Activated naive CD4-positive, alpha-beta T cell treated with anti-CD3 and anti-CD28 coated beads, Interleukin-2, amount 50 U/mL, for 16 hours (primary cell): Measurements from ENCODE around the gene NCL.
"Not testable (repeated sequence)": the region's sequence is repeated elsewhere in the genome, so short reads cannot be mapped to it uniquely, and the experiment has no call there.

Experiments
- DNase-seq: peaks from one replicate; pipeline ENCODE4 v3.0.0-alpha.2; 2020

Gene NCL

GRCh38 chr2:231429901-231430300 is 34.4 kb downstream of the NCL start:
- DNase-seq: no peak

- no peak for DNase-seq
These were observed 35.1 kb downstream of the NCL start for GRCh38 chr2:231429152-231429551.

- DNase-seq: no peak
These were observed 37.2 kb downstream of the NCL start for GRCh38 chr2:231427116-231427515.

GRCh38 chr2:231425811-231426703 is 38.2 kb downstream of the NCL start:
- no peak for DNase-seq

GRCh38 chr2:231425291-231425810 is 38.9 kb downstream of the NCL start:
- DNase-seq: no peak

- DNase-seq: no peak
These were observed 41.1 kb downstream of the NCL start for GRCh38 chr2:231423176-231423575.

GRCh38 chr2:231422056-231422455 is 42.2 kb downstream of the NCL start:
- no peak for DNase-seq

GRCh38 chr2:231421051-231421580 is 43.2 kb downstream of the NCL start:
- no peak for DNase-seq

GRCh38 chr2:231418820-231419640 is 45.3 kb downstream of the NCL start:
- no peak for DNase-seq

GRCh38 chr2:231415029-231415428 is 49.3 kb downstream of the NCL start:
- DNase-seq: no peak

- no peak for DNase-seq
These were observed 50.3 kb downstream of the NCL start for GRCh38 chr2:231413921-231414476.

GRCh38 chr2:231413456-231413855 is 50.8 kb downstream of the NCL start:
- no peak for DNase-seq

GRCh38 chr2:231412618-231412963 is 51.7 kb downstream of the NCL start:
- no peak for DNase-seq

GRCh38 chr2:231411831-231412617 is 52.3 kb downstream of the NCL start:
- peak; percentile 50 for DNase-seq

GRCh38 chr2:231411237-231411636 is 53.0 kb downstream of the NCL start:
- DNase-seq: no peak

GRCh38 chr2:231410293-231411004 is 53.8 kb downstream of the NCL start:
- DNase-seq: no peak

- no peak for DNase-seq
These were observed 54.5 kb downstream of the NCL start for GRCh38 chr2:231409776-231410175.

- DNase-seq: not testable (repeated sequence)
These were observed 56.0 kb downstream of the NCL start for GRCh38 chr2:231408304-231408703.

- DNase-seq: not testable (repeated sequence)
These were observed 56.6 kb downstream of the NCL start for GRCh38 chr2:231407686-231408085.

GRCh38 chr2:231405601-231406367 is 58.5 kb downstream of the NCL start:
- peak; percentile 30 for DNase-seq

GRCh38 chr2:231404183-231404578 is 60.1 kb downstream of the NCL start:
- DNase-seq: not testable (repeated sequence)
